GM12801 (cell line): ENCODE measurements around the gene SCAF1.

Experiments used
- TF ChIP-seq, protein P1 (sequence below): IDR thresholded peaks from one replicate; pipeline ENCODE4 v1.5.1; 2011; ENCODE audit warnings: control low read depth; ENCODE audit not compliant: insufficient read length; ENCODE audit errors: extremely low read depth

SCAF1 gene

GRCh38 chr19:49689133-49690078, 47.4 kb downstream of the SCAF1 start, which contains the start of gene ADM5:
Gene ADM5, plus strand, starts transcription at chr19:49689594. Its CDS starts 244 bp downstream, at chr19:49689838.
- TF ChIP-seq, protein P1, sequence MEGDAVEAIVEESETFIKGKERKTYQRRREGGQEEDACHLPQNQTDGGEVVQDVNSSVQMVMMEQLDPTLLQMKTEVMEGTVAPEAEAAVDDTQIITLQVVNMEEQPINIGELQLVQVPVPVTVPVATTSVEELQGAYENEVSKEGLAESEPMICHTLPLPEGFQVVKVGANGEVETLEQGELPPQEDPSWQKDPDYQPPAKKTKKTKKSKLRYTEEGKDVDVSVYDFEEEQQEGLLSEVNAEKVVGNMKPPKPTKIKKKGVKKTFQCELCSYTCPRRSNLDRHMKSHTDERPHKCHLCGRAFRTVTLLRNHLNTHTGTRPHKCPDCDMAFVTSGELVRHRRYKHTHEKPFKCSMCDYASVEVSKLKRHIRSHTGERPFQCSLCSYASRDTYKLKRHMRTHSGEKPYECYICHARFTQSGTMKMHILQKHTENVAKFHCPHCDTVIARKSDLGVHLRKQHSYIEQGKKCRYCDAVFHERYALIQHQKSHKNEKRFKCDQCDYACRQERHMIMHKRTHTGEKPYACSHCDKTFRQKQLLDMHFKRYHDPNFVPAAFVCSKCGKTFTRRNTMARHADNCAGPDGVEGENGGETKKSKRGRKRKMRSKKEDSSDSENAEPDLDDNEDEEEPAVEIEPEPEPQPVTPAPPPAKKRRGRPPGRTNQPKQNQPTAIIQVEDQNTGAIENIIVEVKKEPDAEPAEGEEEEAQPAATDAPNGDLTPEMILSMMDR = no peak

GRCh38 chr19:49690079-49690655, 48.2 kb downstream of the SCAF1 start:
- TF ChIP-seq, protein P1 = no peak

GRCh38 chr19:49690656-49691242, 48.7 kb downstream of the SCAF1 start, which contains the start of gene CPT1C:
Gene CPT1C, plus strand, starts transcription at chr19:49691116. Its CDS starts 1,137 bp downstream, at chr19:49692253.
- TF ChIP-seq, protein P1 = no peak

DNA sequence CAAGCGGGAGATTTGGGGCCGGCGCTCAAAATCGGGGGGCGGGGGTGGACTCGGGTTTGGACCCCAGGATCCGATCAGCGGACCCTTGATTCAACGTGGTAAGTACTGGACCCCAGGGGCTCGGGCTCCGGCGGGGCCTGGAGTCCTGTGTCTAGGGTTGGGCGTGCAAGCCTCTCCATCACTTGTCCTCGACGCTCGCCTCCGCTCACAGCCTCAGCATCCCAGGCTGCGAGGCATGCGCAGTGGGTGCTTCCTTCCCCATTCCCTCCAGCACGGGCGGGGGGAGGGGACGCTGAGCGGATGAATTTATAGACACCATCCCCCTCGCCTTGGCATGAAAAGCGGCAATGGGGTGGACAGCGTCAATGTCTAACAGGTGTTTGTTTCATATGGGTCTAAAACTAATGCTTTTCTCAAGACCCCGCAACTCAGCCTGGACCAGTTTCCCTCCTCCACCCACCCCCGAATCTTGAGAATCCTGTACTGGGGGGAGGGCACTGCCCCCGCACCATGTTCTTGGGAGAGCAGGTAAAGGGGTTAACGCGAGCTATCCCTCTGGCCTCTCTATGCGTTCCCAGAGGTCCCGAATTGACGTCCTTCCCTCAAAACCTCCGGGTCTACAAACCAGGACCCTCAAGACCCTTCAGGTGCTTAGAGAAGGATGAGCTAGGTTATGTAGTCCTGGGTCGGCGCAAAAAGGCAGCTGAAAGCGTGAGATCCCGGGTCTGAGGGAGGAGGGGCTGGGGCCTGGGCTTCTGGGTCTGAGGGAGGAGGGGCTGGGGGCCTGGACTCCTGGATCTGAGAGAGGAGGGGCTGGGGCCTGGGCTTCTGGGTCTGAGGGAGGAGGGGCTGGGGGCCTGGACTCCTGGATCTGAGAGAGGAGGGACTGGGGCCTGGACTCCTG, 49.5 kb downstream of the SCAF1 start:
- TF ChIP-seq, protein P1 = no peak

- TF ChIP-seq, protein P1 = no peak
These were observed 50.1 kb downstream of the SCAF1 start for GRCh38 chr19:49692147-49692506.

- TF ChIP-seq, protein P1 = no peak
These were observed 54.1 kb downstream of the SCAF1 start for GRCh38 chr19:49696115-49696514.
